Pancreas (tissue), 10 donors: ENCODE results near the gene SLC8A1. TPM values are rescaled to one million over a fixed set of nuclear protein-coding genes. Genes with fewer than 3 reads are reported as not detected.
A peak's percentile ranks its signal among the peaks of the same experiment; 100 is the strongest.

ENCODE experiments used
- ATAC-seq, 4 donors: fragments of 200-7000 bp; cut with Tn5 transposase; one replicate each; pipeline versions ENCODE4 v1.8.0 to v1.9.1; 2020; ENCODE audit warnings: mild to moderate bottlenecking in 4 of 4, moderate library complexity in 4 of 4
- DNase-seq, 6 donors: peaks; one replicate each; pipeline ENCODE4 v3.0.0-alpha.2; 2020
- FAIRE-seq: peaks from 2 replicates; lab custom pipeline; 2012; peaks lifted over from hg19 to GRCh38; lab: Jason Lieb, UNC
- H3K27ac ChIP-seq, 4 donors: fragments of 200-600 bp; sonication (generic); 1 replicate in 3 of 4; 2 replicates in 1 of 4; pipeline versions ENCODE4 v1.5.0 to v1.8.0; 2020
- H3K27me3 ChIP-seq, 4 donors: fragments of 200-600 bp; one replicate each; pipeline ENCODE4 v1.8.0; 2021
- H3K36me3 ChIP-seq, 3 donors: fragments of 200-600 bp; sonication (generic) in 1 of 3; one replicate each; pipeline versions ENCODE4 v1.5.0 to v1.8.0; 2020 to 2021
- H3K4me1 ChIP-seq, 3 donors: fragments of 200-600 bp; one replicate each; pipeline ENCODE4 v1.8.0; 2021
- H3K4me3 ChIP-seq, 4 donors: fragments of 200-600 bp; sonication (generic) in 2 of 4; one replicate each; pipeline versions ENCODE4 v1.5.0 to v1.8.0; 2020 to 2021
- H3K9me3 ChIP-seq, 4 donors: fragments of 200-600 bp; one replicate each; pipeline ENCODE4 v1.8.0; 2021
- WGBS, 2 donors: extraction: QIAGEN DNeasy Blood & Tissue Kit; methylation state at CpG; one replicate each; pipeline ENCODE4 v1.1.7; 2013; 5-methylcytosine and 5-hydroxymethylcytosine counted together
- intact Hi-C, 3 donors: fragments of 100-400 bp; cut with DNase I; formaldehyde crosslinking; loops; one replicate each; pipeline versions ENCODE4 v1.11.1 to v1.14.2; 2022
- polyA plus RNA-seq, 2 donors: library from polyadenylated mRNA; stranded (reverse); fragments of 200-250 nt; gene quantifications; one replicate each; pipeline ENCODE4 v1.2.3, GENCODE V29; 2013
- total RNA-seq, 6 donors: library from RNA; stranded (reverse); fragmentation: NEBNext Ultra II Directional in 4 of 6; extraction: Animal tissue kit (Norgen Biotek cat#: 25700) in 4 of 6; gene quantifications; one replicate each; pipeline versions ENCODE4 v1.2.1 to v1.2.4, GENCODE V29; 2021 to 2023
- TF ChIP-seq, protein P1 (sequence below), 4 donors: fragments of 200-600 bp; sonication (generic) in 3 of 4; IDR thresholded peaks; one replicate each; pipeline versions ENCODE4 v1.5.0 to v1.8.0; 2021; ENCODE audit warnings: antibody characterized with exemption in 4 of 4
- donor health status: healthy with polysubstance abuse.
- donor health status: DM: no; HTN: no; CAD: no; lungs with moderate emphysema.
- donor health status: DM: no; HTN: no; CAD: no.
- donor health status: control.
- donor health status: control.
- donor health status: Bipolar disorder and iron deficiency.
- donor health status: DM: yes; HTN: yes; CAD: no.
- donor health status: DM: no; HTN: no; CAD: no.
- donor health status: DM: no; HTN: no; CAD: no.
- donor health status: DM: yes; HTN: yes; CAD: no.

Gene SLC8A1
- total and polyA plus RNA-seq, 8 donors = 0.19 to 12.4 (median 2.3) TPM

DNA sequence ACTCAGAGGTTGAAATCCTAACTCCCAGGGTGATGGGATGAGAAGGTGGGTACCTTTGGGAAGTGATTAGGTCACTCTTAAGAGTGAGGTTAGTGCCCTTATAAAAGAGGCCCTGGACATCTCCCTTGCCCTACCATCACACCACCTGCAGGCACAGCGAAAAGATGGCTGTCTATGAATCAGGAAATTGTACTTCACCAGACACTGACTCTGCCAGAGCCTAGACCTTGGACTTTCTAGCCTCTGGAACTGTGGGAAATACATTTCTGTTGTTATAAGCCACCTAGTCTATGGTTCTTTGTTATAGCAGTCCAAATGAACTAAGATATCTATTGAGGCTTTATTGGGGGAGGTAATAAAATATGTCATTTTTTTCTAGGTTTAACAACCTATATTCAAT is 203.6 kb downstream of the SLC8A1 start:
- 83 to 86% methylated on average over 1 of the region's 1 CpG for WGBS, 2 donors
- ATAC-seq = no peak

DNA sequence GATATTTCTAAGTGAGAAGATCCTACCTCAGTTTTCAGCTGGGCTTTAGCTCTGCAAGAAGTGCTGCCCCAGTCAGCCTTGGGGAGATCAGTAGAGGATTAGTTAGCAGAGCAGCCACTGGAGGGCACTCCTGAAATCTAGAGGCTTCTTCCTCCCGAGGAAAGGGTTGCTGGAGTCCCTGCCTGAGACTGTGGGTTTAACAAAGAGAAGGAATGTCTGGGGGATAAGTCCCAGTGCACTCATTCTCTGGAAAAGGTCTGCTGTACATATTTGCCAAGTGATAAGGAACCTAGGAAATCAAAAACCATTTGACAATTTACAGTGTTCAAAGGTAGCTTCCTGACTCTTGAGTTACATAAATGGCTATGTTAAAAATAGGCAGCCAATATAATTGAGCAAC is 207.2 kb downstream of the SLC8A1 start:
- TF ChIP-seq, protein P1, sequence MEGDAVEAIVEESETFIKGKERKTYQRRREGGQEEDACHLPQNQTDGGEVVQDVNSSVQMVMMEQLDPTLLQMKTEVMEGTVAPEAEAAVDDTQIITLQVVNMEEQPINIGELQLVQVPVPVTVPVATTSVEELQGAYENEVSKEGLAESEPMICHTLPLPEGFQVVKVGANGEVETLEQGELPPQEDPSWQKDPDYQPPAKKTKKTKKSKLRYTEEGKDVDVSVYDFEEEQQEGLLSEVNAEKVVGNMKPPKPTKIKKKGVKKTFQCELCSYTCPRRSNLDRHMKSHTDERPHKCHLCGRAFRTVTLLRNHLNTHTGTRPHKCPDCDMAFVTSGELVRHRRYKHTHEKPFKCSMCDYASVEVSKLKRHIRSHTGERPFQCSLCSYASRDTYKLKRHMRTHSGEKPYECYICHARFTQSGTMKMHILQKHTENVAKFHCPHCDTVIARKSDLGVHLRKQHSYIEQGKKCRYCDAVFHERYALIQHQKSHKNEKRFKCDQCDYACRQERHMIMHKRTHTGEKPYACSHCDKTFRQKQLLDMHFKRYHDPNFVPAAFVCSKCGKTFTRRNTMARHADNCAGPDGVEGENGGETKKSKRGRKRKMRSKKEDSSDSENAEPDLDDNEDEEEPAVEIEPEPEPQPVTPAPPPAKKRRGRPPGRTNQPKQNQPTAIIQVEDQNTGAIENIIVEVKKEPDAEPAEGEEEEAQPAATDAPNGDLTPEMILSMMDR (IDR thresholded peaks at IDR 0.05) = peak in 3 of 4 donors; percentile 20 to 25 (median 21)
- Histone ChIP-seq H3K4me3 (no peak overlapping the region), H3K4me1 (no peaks in the 10 kb centered on the region), H3K27ac (no peak overlapping the region), H3K36me3 (no peaks in the 10 kb centered on the region), H3K27me3 (no peaks in the 10 kb centered on the region), H3K9me3 (no peaks in the 10 kb centered on the region)
- ATAC-seq = peak; percentile 56 to 94 (median 86)
- WGBS, 2 donors = 0 to 5% methylated on average over 1 of the region's 1 CpG
- peak in 4 of 6 donors; percentile 14 to 41 (median 33) for DNase-seq
- peak; percentile 61 for FAIRE-seq
- intact Hi-C loops = no loop called here

More for the DNA sequence above, 203.6 kb downstream of the SLC8A1 start:
- TF ChIP-seq, protein P1 (IDR thresholded peaks at IDR 0.05) = no peak
- Histone ChIP-seq H3K4me3 (no peak overlapping the region), H3K36me3 (no peaks in the 10 kb centered on the region), H3K27ac (no peak overlapping the region), H3K4me1 (peaks cover 0 to 5% (median 0%) of the 10 kb centered on the region in 3 donors), H3K27me3 (no peaks in the 10 kb centered on the region), H3K9me3 (no peaks in the 10 kb centered on the region)
- no peak for FAIRE-seq
- no peak for DNase-seq
- intact Hi-C loops = no loop called here

DNA sequence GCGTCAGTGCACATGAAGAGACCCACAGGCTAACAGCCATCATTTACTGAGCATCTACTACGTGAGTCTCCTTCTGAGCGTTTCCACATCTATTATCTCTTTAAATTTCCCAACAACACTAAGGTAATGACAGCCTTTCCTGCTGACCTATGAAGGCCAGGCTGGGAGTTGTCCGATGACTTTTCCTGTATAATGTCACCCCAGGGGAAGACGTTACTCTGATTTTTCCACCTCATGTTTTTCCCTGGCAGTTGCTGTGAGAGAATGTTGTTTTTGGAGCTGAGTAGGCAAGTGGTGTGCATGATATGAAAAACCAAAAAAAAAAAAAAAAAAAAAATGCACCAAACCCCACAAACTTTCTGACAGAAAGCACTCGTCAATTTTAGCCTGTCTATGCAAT is 207.6 kb downstream of the SLC8A1 start:
- H3K27ac ChIP-seq = no peak overlapping the region
- intact Hi-C loops = no loop called here
- no peak for ATAC-seq

DNA sequence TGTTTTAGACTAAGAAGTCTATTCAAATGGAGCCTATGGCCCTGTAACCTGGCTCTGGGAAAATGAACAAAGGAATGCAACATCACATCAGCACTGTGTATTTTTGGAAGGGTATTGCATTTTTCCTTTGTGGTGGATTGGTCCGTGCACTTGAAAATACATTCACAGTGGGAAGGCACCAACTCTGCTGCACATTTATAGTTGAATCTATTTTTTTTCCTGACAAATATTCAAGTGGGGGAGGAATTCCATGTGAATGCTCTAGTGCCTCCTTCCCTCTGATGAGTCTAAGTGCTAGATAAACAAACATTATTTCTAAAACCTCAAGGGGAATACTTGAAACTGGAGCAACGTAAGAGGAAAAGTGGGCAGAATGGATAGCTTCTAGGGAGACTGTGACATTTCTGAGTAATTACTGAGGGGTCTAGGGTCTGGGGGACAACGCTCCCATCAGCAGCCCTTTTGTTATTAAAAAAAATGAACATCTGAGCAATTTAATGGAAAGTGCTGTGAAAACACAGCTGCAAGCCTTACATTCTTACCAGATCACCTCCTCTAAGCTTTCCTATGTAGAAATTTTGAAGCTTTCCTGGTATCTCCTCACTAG is 208.2 kb downstream of the SLC8A1 start:
- no peak for DNase-seq
- H3K27me3 ChIP-seq = no peaks in the 10 kb centered on the region
- H3K4me3 ChIP-seq = no peak overlapping the region
- no peak for FAIRE-seq
- no peaks in the 10 kb centered on the region for H3K36me3 ChIP-seq
- intact Hi-C loops = no loop called here
- 67 to 73% methylated on average over 3 of the region's 3 CpGs for WGBS, 2 donors
- TF ChIP-seq, protein P1 (IDR thresholded peaks at IDR 0.05) = no peak
- no peaks in the 10 kb centered on the region for H3K4me1 ChIP-seq
- ATAC-seq = peak in 1 of 4 donors; percentile 27
- no peak overlapping the region for H3K27ac ChIP-seq
- no peaks in the 10 kb centered on the region for H3K9me3 ChIP-seq

More for the DNA sequence above, 207.6 kb downstream of the SLC8A1 start:
- DNase-seq (no peak), FAIRE-seq (no peak)
- 41 to 48% methylated on average over 6 of the region's 6 CpGs for WGBS, 2 donors
- H3K9me3 ChIP-seq = no peaks in the 10 kb centered on the region
- TF ChIP-seq, protein P1 (IDR thresholded peaks at IDR 0.05) = no peak
- no peaks in the 10 kb centered on the region for H3K4me1 ChIP-seq
- no peaks in the 10 kb centered on the region for H3K36me3 ChIP-seq
- H3K27me3 ChIP-seq = no peaks in the 10 kb centered on the region
- H3K4me3 ChIP-seq = no peak overlapping the region

DNA sequence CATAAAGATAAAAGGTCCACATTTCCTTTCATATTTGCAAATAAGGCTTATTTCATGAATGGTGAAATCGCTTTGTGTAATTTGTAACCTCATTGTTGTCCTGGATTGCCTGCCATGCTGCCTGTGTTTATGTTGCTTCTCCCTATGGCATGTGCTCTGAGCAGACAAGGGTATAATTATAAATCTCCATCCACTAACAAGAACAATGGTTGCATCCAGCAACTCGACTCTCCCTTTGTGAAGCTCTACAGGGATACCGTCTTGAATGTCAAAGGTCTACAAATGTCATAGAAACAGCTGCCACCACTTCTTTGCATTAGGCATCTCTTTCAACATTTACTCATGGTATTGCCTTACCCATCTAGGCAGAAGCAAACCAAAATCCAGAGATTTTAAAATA is 209.6 kb downstream of the SLC8A1 start:
- Histone ChIP-seq H3K4me1 (no peaks in the 10 kb centered on the region), H3K9me3 (no peaks in the 10 kb centered on the region), H3K36me3 (no peaks in the 10 kb centered on the region), H3K27ac (no peak overlapping the region), H3K4me3 (no peak overlapping the region), H3K27me3 (no peaks in the 10 kb centered on the region)
- WGBS, 2 donors = 77 to 85% methylated on average over 3 of the region's 3 CpGs
- DNase-seq (no peak), FAIRE-seq (no peak), ATAC-seq (no peak)
- intact Hi-C loops = no loop called here
- TF ChIP-seq, protein P1 (IDR thresholded peaks at IDR 0.05) = no peak
